ENCODE results near the gene NGB.

- TF ChIP-seq CTCF (conservative IDR thresholded peaks at IDR 0.05; ENCODE audit: low read length) (no peak), EZH2phosphoT487 (IDR thresholded peaks at IDR 0.05; ENCODE audit: borderline replicate concordance) (no peak)
Observed at GRCh38 chr14:77238996-77239395, 32.0 kb downstream of the NGB start.

Data from Loucy (cell line).